ENCODE measurements around the gene JARID2. TPM values are rescaled to one million over a fixed set of nuclear protein-coding genes. Genes with fewer than 3 reads are reported as not detected.

Gene JARID2
- total and polyA plus RNA-seq, 10 of the 15 experiments (the other 5 are each of a cell fraction or from before 2014, with no cell fraction given) = 4.2 to 21.6 (median 11.7) TPM

DNA sequence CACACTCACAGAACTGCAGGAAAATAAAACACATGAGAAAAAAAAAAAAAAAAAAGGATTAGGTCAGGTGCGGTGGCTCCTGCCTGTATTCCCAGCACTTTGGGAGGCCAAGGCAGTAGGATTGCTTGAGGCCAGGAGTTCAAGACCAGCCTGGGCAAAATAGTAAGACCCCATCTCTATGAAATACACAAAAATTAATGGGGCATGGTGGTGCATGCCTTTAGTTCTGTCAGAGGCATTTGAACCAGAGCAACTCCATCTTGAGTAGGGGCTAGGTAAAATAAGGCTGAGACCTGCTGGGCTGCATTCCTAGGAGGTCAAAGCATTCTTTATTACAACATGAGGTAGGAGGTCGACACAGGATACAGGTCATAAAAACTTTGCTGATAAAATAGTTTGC, 39.0 kb upstream of the JARID2 start:
- Histone ChIP-seq H3K4me3 (no peak overlapping the region), H3K4me2 (ENCODE audit: control insufficient read depth, insufficient read depth) (no peak overlapping the region), H3K4me1 (ENCODE audit: control insufficient read depth, insufficient read depth, low read length) (no peaks in the 10 kb centered on the region), H3K9ac (ENCODE audit: control insufficient read depth, insufficient read depth, low read length) (no peak overlapping the region), H3K27ac (ENCODE audit: control insufficient read depth, insufficient read depth) (no peak overlapping the region), H4K20me1 (ENCODE audit: control insufficient read depth, insufficient read depth) (no peaks in the 10 kb centered on the region), H3K36me3 (ENCODE audit: control insufficient read depth in 2 of 2, insufficient read depth in 2 of 2, low read length in 1 of 2) (no peaks in the 10 kb centered on the region), H2AFZ (ENCODE audit: control insufficient read depth, low read depth, low read length) (no peak overlapping the region), H3K27me3 (replicated peaks in 1 of 2; ENCODE audit: control insufficient read depth in 2 of 2, insufficient read depth in 2 of 2, low read length in 1 of 2) (no peaks in the 10 kb centered on the region), H3K9me3 (replicated peaks; ENCODE audit: control insufficient read depth, insufficient read depth, low read length) (no peaks in the 10 kb centered on the region), H3K79me2 (ENCODE audit: control insufficient read depth, insufficient read depth, low read length) (no peaks in the 10 kb centered on the region)
- TF ChIP-seq, protein P1, sequence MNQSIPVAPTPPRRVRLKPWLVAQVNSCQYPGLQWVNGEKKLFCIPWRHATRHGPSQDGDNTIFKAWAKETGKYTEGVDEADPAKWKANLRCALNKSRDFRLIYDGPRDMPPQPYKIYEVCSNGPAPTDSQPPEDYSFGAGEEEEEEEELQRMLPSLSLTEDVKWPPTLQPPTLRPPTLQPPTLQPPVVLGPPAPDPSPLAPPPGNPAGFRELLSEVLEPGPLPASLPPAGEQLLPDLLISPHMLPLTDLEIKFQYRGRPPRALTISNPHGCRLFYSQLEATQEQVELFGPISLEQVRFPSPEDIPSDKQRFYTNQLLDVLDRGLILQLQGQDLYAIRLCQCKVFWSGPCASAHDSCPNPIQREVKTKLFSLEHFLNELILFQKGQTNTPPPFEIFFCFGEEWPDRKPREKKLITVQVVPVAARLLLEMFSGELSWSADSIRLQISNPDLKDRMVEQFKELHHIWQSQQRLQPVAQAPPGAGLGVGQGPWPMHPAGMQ (IDR thresholded peaks at IDR 0.05; ENCODE audit: borderline replicate concordance) = no peak
- TF ChIP-seq POLR2A (IDR thresholded peaks at IDR 0.05; ENCODE audit: low read depth, low read length) (no peak), SMARCA5 (IDR thresholded peaks at IDR 0.05) (no peak), SIX5 (IDR thresholded peaks at IDR 0.05; ENCODE audit: low read depth, low read length, severe bottlenecking) (no peak), RBBP5 (conservative IDR thresholded peaks at IDR 0.05) (no peak), FOXK2 (IDR thresholded peaks at IDR 0.05) (no peak), SPI1 (IDR thresholded peaks at IDR 0.05; ENCODE audit: borderline replicate concordance, insufficient read depth, low read depth, low read length) (no peak), CHD2 (IDR thresholded peaks at IDR 0.05; ENCODE audit: borderline replicate concordance, low read depth, low read length) (no peak), ZNF24 (IDR thresholded peaks at IDR 0.05) (no peak), RB1 (IDR thresholded peaks at IDR 0.05; ENCODE audit: borderline replicate concordance) (no peak)
- TF ChIP-seq, protein P2, sequence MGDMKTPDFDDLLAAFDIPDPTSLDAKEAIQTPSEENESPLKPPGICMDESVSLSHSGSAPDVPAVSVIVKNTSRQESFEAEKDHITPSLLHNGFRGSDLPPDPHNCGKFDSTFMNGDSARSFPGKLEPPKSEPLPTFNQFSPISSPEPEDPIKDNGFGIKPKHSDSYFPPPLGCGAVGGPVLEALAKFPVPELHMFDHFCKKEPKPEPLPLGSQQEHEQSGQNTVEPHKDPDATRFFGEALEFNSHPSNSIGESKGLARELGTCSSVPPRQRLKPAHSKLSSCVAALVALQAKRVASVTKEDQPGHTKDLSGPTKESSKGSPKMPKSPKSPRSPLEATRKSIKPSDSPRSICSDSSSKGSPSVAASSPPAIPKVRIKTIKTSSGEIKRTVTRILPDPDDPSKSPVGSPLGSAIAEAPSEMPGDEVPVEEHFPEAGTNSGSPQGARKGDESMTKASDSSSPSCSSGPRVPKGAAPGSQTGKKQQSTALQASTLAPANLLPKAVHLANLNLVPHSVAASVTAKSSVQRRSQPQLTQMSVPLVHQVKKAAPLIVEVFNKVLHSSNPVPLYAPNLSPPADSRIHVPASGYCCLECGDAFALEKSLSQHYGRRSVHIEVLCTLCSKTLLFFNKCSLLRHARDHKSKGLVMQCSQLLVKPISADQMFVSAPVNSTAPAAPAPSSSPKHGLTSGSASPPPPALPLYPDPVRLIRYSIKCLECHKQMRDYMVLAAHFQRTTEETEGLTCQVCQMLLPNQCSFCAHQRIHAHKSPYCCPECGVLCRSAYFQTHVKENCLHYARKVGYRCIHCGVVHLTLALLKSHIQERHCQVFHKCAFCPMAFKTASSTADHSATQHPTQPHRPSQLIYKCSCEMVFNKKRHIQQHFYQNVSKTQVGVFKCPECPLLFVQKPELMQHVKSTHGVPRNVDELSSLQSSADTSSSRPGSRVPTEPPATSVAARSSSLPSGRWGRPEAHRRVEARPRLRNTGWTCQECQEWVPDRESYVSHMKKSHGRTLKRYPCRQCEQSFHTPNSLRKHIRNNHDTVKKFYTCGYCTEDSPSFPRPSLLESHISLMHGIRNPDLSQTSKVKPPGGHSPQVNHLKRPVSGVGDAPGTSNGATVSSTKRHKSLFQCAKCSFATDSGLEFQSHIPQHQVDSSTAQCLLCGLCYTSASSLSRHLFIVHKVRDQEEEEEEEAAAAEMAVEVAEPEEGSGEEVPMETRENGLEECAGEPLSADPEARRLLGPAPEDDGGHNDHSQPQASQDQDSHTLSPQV (IDR thresholded peaks at IDR 0.05) = no peak
- RAD21 ChIA-PET (ENCODE audit: unreplicated experiment) = no interaction called here
- intact Hi-C loops (cut with micrococcal nuclease; ENCODE audit: unreplicated experiment) = no loop called here
- FAIRE-seq = no peak
- BruUV-seq (replicated peaks) = no TSS peak
- WGBS (ENCODE audit: insufficient coverage, insufficient replicate concordance, low lambda C conversion rate, missing lambda C conversion rate) = 61% methylated on average over 2 of the region's 2 CpGs
- no peak for ATAC-seq
- SMC1A ChIA-PET (ENCODE audit: uncharacterized antibody, unreplicated experiment) = no interaction called here
- DNase-seq (ENCODE audit: low read depth, low spot score) = no peak
- in situ Hi-C loops (cut with MboI) = no loop called here
- CTCF ChIA-PET = no interaction called here
- POLR2A ChIA-PET = no interaction called here
